Pancreas (tissue), 10 donors: ENCODE results near the gene EFCAB10. TPM values are rescaled to one million over a fixed set of nuclear protein-coding genes. Genes with fewer than 3 reads are reported as not detected.

Source experiments
- ATAC-seq, 4 donors: fragments of 200-7000 bp; cut with Tn5 transposase; one replicate each; pipeline versions ENCODE4 v1.8.0 to v1.9.1; 2020; ENCODE audit warnings: mild to moderate bottlenecking in 4 of 4, moderate library complexity in 4 of 4
- DNase-seq, 6 donors: peaks; one replicate each; pipeline ENCODE4 v3.0.0-alpha.2; 2020
- FAIRE-seq: peaks from 2 replicates; lab custom pipeline; 2012; peaks lifted over from hg19 to GRCh38; lab: Jason Lieb, UNC
- H3K27ac ChIP-seq, 4 donors: fragments of 200-600 bp; sonication (generic); 1 replicate in 3 of 4; 2 replicates in 1 of 4; pipeline versions ENCODE4 v1.5.0 to v1.8.0; 2020
- H3K27me3 ChIP-seq, 4 donors: fragments of 200-600 bp; one replicate each; pipeline ENCODE4 v1.8.0; 2021
- H3K36me3 ChIP-seq, 3 donors: fragments of 200-600 bp; sonication (generic) in 1 of 3; one replicate each; pipeline versions ENCODE4 v1.5.0 to v1.8.0; 2020 to 2021
- H3K4me1 ChIP-seq, 3 donors: fragments of 200-600 bp; one replicate each; pipeline ENCODE4 v1.8.0; 2021
- H3K4me3 ChIP-seq, 4 donors: fragments of 200-600 bp; sonication (generic) in 2 of 4; one replicate each; pipeline versions ENCODE4 v1.5.0 to v1.8.0; 2020 to 2021
- H3K9me3 ChIP-seq, 4 donors: fragments of 200-600 bp; one replicate each; pipeline ENCODE4 v1.8.0; 2021
- WGBS, 2 donors: extraction: QIAGEN DNeasy Blood & Tissue Kit; methylation state at CpG; one replicate each; pipeline ENCODE4 v1.1.7; 2013; 5-methylcytosine and 5-hydroxymethylcytosine counted together
- intact Hi-C, 3 donors: fragments of 100-400 bp; cut with DNase I; formaldehyde crosslinking; loops; one replicate each; pipeline versions ENCODE4 v1.11.1 to v1.14.2; 2022
- polyA plus RNA-seq, 2 donors: library from polyadenylated mRNA; stranded (reverse); fragments of 200-250 nt; gene quantifications; one replicate each; pipeline ENCODE4 v1.2.3, GENCODE V29; 2013
- total RNA-seq, 6 donors: library from RNA; stranded (reverse); fragmentation: NEBNext Ultra II Directional in 4 of 6; extraction: Animal tissue kit (Norgen Biotek cat#: 25700) in 4 of 6; gene quantifications; one replicate each; pipeline versions ENCODE4 v1.2.1 to v1.2.4, GENCODE V29; 2021 to 2023
- TF ChIP-seq, protein P1 (sequence below), 4 donors: fragments of 200-600 bp; sonication (generic) in 3 of 4; IDR thresholded peaks; one replicate each; pipeline versions ENCODE4 v1.5.0 to v1.8.0; 2021; ENCODE audit warnings: antibody characterized with exemption in 4 of 4
- donor health status: healthy with polysubstance abuse.
- donor health status: DM: no; HTN: no; CAD: no; lungs with moderate emphysema.
- donor health status: DM: no; HTN: no; CAD: no.
- donor health status: control.
- donor health status: control.
- donor health status: Bipolar disorder and iron deficiency.
- donor health status: DM: yes; HTN: yes; CAD: no.
- donor health status: DM: no; HTN: no; CAD: no.
- donor health status: DM: no; HTN: no; CAD: no.
- donor health status: DM: yes; HTN: yes; CAD: no.

Gene EFCAB10
- total and polyA plus RNA-seq, 8 donors: 0.12 TPM; not detected in 7

DNA sequence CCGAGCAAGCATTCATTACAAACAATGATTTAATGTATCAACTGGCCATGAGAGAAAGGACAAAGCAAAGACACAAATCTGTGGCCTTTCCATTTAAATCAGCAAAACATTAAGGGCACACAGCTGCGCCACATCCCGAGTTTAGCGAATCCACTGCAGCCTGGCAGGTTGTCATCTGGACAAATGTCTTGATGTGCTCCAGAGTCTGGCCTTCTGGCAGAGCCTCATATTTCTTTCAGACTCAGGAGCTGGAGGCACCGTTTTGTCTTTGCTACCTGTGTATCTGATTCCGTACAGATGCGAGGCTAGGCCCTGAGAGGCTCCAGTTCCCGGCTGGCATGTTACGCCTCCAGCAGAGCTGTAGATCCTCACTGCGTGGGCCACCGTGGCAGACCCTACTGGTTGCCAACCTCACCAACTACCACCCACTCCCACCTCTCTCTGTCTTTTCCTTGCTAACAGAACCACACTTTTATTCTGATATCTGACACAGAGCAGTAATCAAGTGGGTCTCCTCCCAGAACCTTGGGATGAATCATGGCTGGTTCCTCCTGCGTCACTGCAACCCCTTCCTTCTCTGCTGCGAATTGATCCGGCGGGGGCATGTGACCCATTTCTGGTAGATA, 40.9 kb upstream of the EFCAB10 start:
- 92% methylated on average over 15 of the region's 15 CpGs for WGBS, 2 donors
- H3K27ac ChIP-seq: no peak overlapping the region
- H3K4me3 ChIP-seq: no peak overlapping the region
- TF ChIP-seq, protein P1, sequence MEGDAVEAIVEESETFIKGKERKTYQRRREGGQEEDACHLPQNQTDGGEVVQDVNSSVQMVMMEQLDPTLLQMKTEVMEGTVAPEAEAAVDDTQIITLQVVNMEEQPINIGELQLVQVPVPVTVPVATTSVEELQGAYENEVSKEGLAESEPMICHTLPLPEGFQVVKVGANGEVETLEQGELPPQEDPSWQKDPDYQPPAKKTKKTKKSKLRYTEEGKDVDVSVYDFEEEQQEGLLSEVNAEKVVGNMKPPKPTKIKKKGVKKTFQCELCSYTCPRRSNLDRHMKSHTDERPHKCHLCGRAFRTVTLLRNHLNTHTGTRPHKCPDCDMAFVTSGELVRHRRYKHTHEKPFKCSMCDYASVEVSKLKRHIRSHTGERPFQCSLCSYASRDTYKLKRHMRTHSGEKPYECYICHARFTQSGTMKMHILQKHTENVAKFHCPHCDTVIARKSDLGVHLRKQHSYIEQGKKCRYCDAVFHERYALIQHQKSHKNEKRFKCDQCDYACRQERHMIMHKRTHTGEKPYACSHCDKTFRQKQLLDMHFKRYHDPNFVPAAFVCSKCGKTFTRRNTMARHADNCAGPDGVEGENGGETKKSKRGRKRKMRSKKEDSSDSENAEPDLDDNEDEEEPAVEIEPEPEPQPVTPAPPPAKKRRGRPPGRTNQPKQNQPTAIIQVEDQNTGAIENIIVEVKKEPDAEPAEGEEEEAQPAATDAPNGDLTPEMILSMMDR (IDR thresholded peaks at IDR 0.05): no peak
- H3K9me3 ChIP-seq: no peaks in the 10 kb centered on the region
- DNase-seq (no peak), ATAC-seq (no peak), FAIRE-seq (no peak)
- H3K4me1 ChIP-seq: no peaks in the 10 kb centered on the region
- intact Hi-C loops: no loop called here
- no peaks in the 10 kb centered on the region for H3K36me3 ChIP-seq
- no peaks in the 10 kb centered on the region for H3K27me3 ChIP-seq

DNA sequence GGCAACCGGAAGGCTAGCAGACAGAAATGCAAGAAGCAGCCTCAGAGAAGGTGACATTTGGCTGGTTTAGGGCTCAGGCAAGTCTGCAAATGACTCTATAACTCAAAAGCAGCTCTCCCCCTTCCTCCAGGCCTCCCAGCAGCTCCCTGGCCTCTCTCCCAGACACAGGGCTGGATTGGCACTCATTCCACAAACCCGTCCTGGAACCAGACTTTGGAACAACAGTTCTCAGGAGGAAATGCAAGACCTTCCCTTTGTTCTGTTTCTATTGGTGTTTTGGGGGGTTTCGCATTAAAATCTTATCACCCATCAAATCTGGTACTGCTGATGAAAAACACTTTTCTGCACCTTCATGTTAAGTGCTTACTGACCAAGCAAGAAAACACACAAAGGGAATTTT, 40.3 kb upstream of the EFCAB10 start:
- H3K27me3 ChIP-seq: no peaks in the 10 kb centered on the region
- no peaks in the 10 kb centered on the region for H3K36me3 ChIP-seq
- 70 to 75% methylated on average over 3 of the region's 3 CpGs for WGBS, 2 donors
- FAIRE-seq (no peak), ATAC-seq (no peak), DNase-seq (no peak)
- H3K4me3 ChIP-seq: no peak overlapping the region
- H3K27ac ChIP-seq: no peak overlapping the region
- TF ChIP-seq, protein P1 (IDR thresholded peaks at IDR 0.05): no peak
- intact Hi-C loops: no loop called here
- H3K4me1 ChIP-seq: no peaks in the 10 kb centered on the region
- H3K9me3 ChIP-seq: no peaks in the 10 kb centered on the region

DNA sequence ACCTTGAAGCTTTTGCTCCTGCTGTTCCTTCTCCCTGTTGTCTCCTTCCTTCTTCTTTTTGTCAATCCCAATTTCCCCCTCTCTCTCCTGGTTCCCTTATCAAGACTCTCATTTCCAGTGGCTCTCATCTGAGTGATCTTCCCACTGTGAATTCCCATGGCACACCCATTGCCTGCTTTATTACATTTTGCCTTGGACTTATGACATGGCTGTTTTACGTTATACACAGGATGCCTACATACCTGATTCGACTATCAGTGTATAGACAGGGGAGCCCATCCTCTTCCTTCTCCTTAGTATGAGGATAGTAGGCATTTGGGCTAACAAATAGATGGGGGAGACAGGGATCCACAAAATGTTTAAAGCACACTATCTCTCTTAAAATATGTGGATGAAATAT, 39.9 kb upstream of the EFCAB10 start:
- ATAC-seq (no peak), DNase-seq (no peak), FAIRE-seq (no peak)
- Histone ChIP-seq H3K9me3 (no peaks in the 10 kb centered on the region), H3K4me1 (no peaks in the 10 kb centered on the region), H3K36me3 (peaks cover 0 to 2% (median 0%) of the 10 kb centered on the region in 3 donors), H3K4me3 (no peak overlapping the region), H3K27ac (no peak overlapping the region), H3K27me3 (no peaks in the 10 kb centered on the region)
- TF ChIP-seq, protein P1 (IDR thresholded peaks at IDR 0.05): no peak
- intact Hi-C loops: no loop called here
- WGBS, 2 donors: 41 to 47% methylated on average over 2 of the region's 2 CpGs

DNA sequence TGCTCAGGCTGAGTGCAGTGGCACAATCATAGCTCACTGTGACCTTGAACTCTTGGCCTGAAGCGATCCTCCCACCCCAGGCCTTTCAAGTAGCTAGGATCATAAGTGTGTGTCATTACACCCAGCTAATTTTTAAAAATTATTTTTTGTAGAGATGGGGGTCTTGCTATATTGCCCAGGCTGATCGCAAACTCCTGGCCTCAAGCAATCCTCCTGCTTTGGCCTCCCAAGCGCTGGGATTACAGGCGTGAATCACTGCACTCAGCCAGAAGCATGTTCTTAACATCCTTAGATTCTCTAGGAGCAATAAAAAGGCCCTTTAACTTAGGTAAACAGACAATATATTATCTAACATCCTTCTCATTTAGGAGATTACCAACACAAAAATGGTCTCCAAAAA, 38.3 kb upstream of the EFCAB10 start:
- H3K4me3 ChIP-seq: no peak overlapping the region
- DNase-seq (no peak), ATAC-seq (no peak), FAIRE-seq (no peak)
- intact Hi-C loops: no loop called here
- H3K9me3 ChIP-seq: no peaks in the 10 kb centered on the region
- H3K4me1 ChIP-seq: no peaks in the 10 kb centered on the region
- H3K36me3 ChIP-seq: peaks cover 0 to 4% (median 0%) of the 10 kb centered on the region in 3 donors
- 94 to 98% methylated on average over 4 of the region's 4 CpGs for WGBS, 2 donors
- TF ChIP-seq, protein P1 (IDR thresholded peaks at IDR 0.05): no peak
- no peak overlapping the region for H3K27ac ChIP-seq
- H3K27me3 ChIP-seq: no peaks in the 10 kb centered on the region

DNA sequence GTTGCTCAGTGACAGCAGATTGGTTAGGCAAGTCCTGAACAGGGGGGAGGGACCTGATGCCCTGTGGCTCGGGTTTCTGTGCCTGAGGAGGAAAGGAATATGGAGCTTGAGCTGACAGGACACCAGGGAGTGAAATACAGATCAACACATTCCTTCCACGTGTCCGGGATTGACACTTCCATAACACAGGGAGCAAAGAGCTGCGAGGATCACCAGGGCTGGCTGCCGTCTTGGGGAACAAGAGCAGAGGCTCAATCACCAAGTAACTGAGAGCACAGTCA, 36.7 kb upstream of the EFCAB10 start:
- 81 to 89% methylated on average over 5 of the region's 5 CpGs for WGBS, 2 donors
- TF ChIP-seq, protein P1 (IDR thresholded peaks at IDR 0.05): no peak
- ATAC-seq (no peak), DNase-seq (no peak), FAIRE-seq (no peak)
- Histone ChIP-seq H3K36me3 (peaks cover 0 to 11% (median 0%) of the 10 kb centered on the region in 3 donors), H3K4me1 (no peaks in the 10 kb centered on the region), H3K9me3 (no peaks in the 10 kb centered on the region), H3K27ac (no peak overlapping the region), H3K27me3 (no peaks in the 10 kb centered on the region), H3K4me3 (no peak overlapping the region)
- intact Hi-C loops: no loop called here
